ENCODE data around the gene FSIP2.

The FSIP2 gene

GRCh38 chr2:185785156-185785555, 46.6 kb downstream of the FSIP2 start:
- in situ Hi-C loops (cut with MboI; ENCODE audit: low sequenced_read_pairs, unreplicated experiment): no loop called here
- no peak for TF ChIP-seq CTCF (IDR thresholded peaks at IDR 0.05; ENCODE audit: borderline replicate concordance, control extremely low read depth, extremely low read depth, insufficient read depth, missing control alignments)
- DNase-seq (ENCODE audit: low spot score): no peak

- no peak for TF ChIP-seq CTCF (IDR thresholded peaks at IDR 0.05; ENCODE audit: borderline replicate concordance, control extremely low read depth, extremely low read depth, insufficient read depth, missing control alignments)
- in situ Hi-C loops (cut with MboI; ENCODE audit: low sequenced_read_pairs, unreplicated experiment): no loop called here
- no peak for DNase-seq (ENCODE audit: low spot score)
Observed at GRCh38 chr2:185785851-185786473, 47.4 kb downstream of the FSIP2 start.

GRCh38 chr2:185787227-185788145, 48.9 kb downstream of the FSIP2 start:
- in situ Hi-C loops (cut with MboI; ENCODE audit: low sequenced_read_pairs, unreplicated experiment): no loop called here
- TF ChIP-seq CTCF (IDR thresholded peaks at IDR 0.05; ENCODE audit: borderline replicate concordance, control extremely low read depth, extremely low read depth, insufficient read depth, missing control alignments): no peak

GRCh38 chr2:185790361-185790760, 51.8 kb downstream of the FSIP2 start:
- DNase-seq (ENCODE audit: low spot score): no peak
- in situ Hi-C loops (cut with MboI; ENCODE audit: low sequenced_read_pairs, unreplicated experiment): no loop called here
- TF ChIP-seq CTCF (IDR thresholded peaks at IDR 0.05; ENCODE audit: borderline replicate concordance, control extremely low read depth, extremely low read depth, insufficient read depth, missing control alignments): no peak

More at GRCh38 chr2:185787227-185788145, 48.9 kb downstream of the FSIP2 start:
- no peak for DNase-seq (ENCODE audit: low spot score)

- DNase-seq (ENCODE audit: low spot score): no peak
- in situ Hi-C loops (cut with MboI; ENCODE audit: low sequenced_read_pairs, unreplicated experiment): no loop called here
- TF ChIP-seq CTCF (IDR thresholded peaks at IDR 0.05; ENCODE audit: borderline replicate concordance, control extremely low read depth, extremely low read depth, insufficient read depth, missing control alignments): no peak
Observed at GRCh38 chr2:185793532-185794345, 55.1 kb downstream of the FSIP2 start.

- DNase-seq (ENCODE audit: low spot score): no peak
- in situ Hi-C loops (cut with MboI; ENCODE audit: low sequenced_read_pairs, unreplicated experiment): no loop called here
- no peak for TF ChIP-seq CTCF (IDR thresholded peaks at IDR 0.05; ENCODE audit: borderline replicate concordance, control extremely low read depth, extremely low read depth, insufficient read depth, missing control alignments)
Observed at GRCh38 chr2:185796758-185797157, 58.2 kb downstream of the FSIP2 start.

Measured in GM13976 (cell line).